K562 (cell line): ENCODE results near the gene GPSM3. TPM values are rescaled to one million over a fixed set of nuclear protein-coding genes. Genes with fewer than 3 reads are reported as not detected.
A peak's percentile ranks its signal among the peaks of the same experiment; 100 is the strongest.

Experiments used
- ATAC-seq: fragments of 200-7000 bp; cut with Tn5 transposase; 3 replicates; pipeline ENCODE4 v1.9.1; 2020; ENCODE audit warnings: moderate library complexity
- BruUV-seq: library from RNA; stranded (reverse); fragments of 400-500 nt; replicated peaks from 2 replicates; lab custom pipeline; 2021; lab: Mats Ljungman, UMichigan
- CTCF ChIA-PET: fragments of 300-600 bp; formaldehyde crosslinking; extraction: SDS; loops from one replicate; lab custom pipeline; 2021; ENCODE audit warnings: low intra/inter-chr PET ratio; lab: Yijun Ruan, JAX
- POLR2A ChIA-PET: fragments of 300-600, 350-650 bp; sonication (Branson Sonifier 250); formaldehyde crosslinking; extraction: SDS; loops from one replicate; lab custom pipeline; 2021; ENCODE audit warnings: antibody characterized with exemption, inconsistent platforms; lab: Yijun Ruan, JAX
- DNase-seq, 4 experiments: peaks; one replicate each; pipeline versions ENCODE4 v3.0.0 to v3.0.0-alpha.2; 2011 to 2018; ENCODE audit warnings: low spot score in 3 of 4, mixed read lengths in 3 of 4; ENCODE audit errors: extremely low read depth in 1 of 4
- FAIRE-seq: peaks from 2 replicates; lab custom pipeline; 2011; peaks lifted over from hg19 to GRCh38; lab: Jason Lieb, UNC
- H2AFZ ChIP-seq: 2 replicates; pipeline ENCODE4 v1.6.0; 2011; ENCODE audit warnings: low read depth, low read length, control low read depth, inconsistent platforms
- H3K27ac ChIP-seq: fragments of 200-600 bp; 3 replicates; pipeline ENCODE4 v1.8.0; 2011; ENCODE audit warnings: low read depth, mild to moderate bottlenecking, control low read depth, inconsistent platforms, low read length, moderate library complexity, mixed read lengths; ENCODE audit errors: extremely low read depth
- H3K27me3 ChIP-seq, 2 experiments: fragments of 300-600 bp in 1 of 2; 2 replicates in 1 of 2; 3 replicates in 1 of 2; pipeline versions ENCODE4 v1.6.0 to v1.8.0; 2011; ENCODE audit warnings: inconsistent platforms in 2 of 2, low read length in 2 of 2, mild to moderate bottlenecking in 1 of 2, mixed read lengths in 1 of 2, moderate library complexity in 1 of 2; ENCODE audit not compliant: control insufficient read depth in 2 of 2, insufficient read depth in 2 of 2
- H3K36me3 ChIP-seq: fragments of 300-600 bp; 3 replicates; pipeline ENCODE4 v1.8.0; 2011; ENCODE audit warnings: mild to moderate bottlenecking, low read length, inconsistent platforms; ENCODE audit not compliant: control insufficient read depth, insufficient read depth
- H3K4me1 ChIP-seq, 2 experiments: fragments of 200-600 bp in 1 of 2; replicated peaks in 1 of 2; 2 replicates in 1 of 2; 3 replicates in 1 of 2; pipeline versions ENCODE4 v1.5.1 to v1.8.0; 2011; ENCODE audit warnings: inconsistent platforms in 2 of 2, low read length in 2 of 2, mild to moderate bottlenecking in 1 of 2, mixed read lengths in 1 of 2, moderate library complexity in 1 of 2; ENCODE audit not compliant: control insufficient read depth in 2 of 2, insufficient read depth in 2 of 2
- H3K4me2 ChIP-seq: 2 replicates; pipeline ENCODE4 v1.6.1; 2011; ENCODE audit warnings: low read length, control low read depth, inconsistent platforms, mixed read lengths; ENCODE audit not compliant: insufficient read depth
- H3K4me3 ChIP-seq: fragments of 200-600 bp; sonication (generic), shearing (Covaris generic); 2 replicates; pipeline ENCODE4 v1.5.1; 2016; ENCODE audit warnings: control low read depth, inconsistent platforms
- H3K79me2 ChIP-seq: fragments of 200-600 bp; 3 replicates; pipeline ENCODE4 v1.8.0; 2011; ENCODE audit warnings: low read length, inconsistent platforms; ENCODE audit not compliant: control insufficient read depth, insufficient read depth
- H3K9ac ChIP-seq, 2 experiments: 2 replicates each; pipeline versions ENCODE4 v1.6.0 to v1.6.1; 2011; ENCODE audit warnings: low read depth in 2 of 2, low read length in 2 of 2, control low read depth in 1 of 2, inconsistent platforms in 1 of 2, mild to moderate bottlenecking in 1 of 2, mixed read lengths in 1 of 2; ENCODE audit not compliant: insufficient read depth in 1 of 2
- H3K9me1 ChIP-seq: one replicate; pipeline ENCODE4 v1.6.0; 2011; ENCODE audit warnings: inconsistent platforms, mild to moderate bottlenecking, low read length, moderate library complexity; ENCODE audit not compliant: control insufficient read depth, insufficient read depth
- H3K9me3 ChIP-seq: replicated peaks from 2 replicates; pipeline ENCODE4 v1.5.1; 2011; ENCODE audit warnings: low read depth, low read length, inconsistent platforms; ENCODE audit not compliant: control insufficient read depth, insufficient read depth
- H4K20me1 ChIP-seq: replicated peaks from 2 replicates; pipeline ENCODE4 v1.6.1; 2011; ENCODE audit warnings: low read length, inconsistent platforms, mixed read lengths; ENCODE audit not compliant: control insufficient read depth, insufficient read depth
- MAFF ChIP-seq: IDR thresholded peaks from 2 replicates; pipeline ENCODE4 v1.6.1; 2012; ENCODE audit warnings: low read length, improper control_type of control experiment
- MBD1 ChIP-seq: fragments of 250-450 bp; sonication (Bioruptor Pico); IDR thresholded peaks from 2 replicates; pipeline ENCODE4 v1.8.0; 2022; ENCODE audit warnings: inconsistent platforms
- NCOR1 ChIP-seq: fragments of 450-650 bp; IDR thresholded peaks from 2 replicates; pipeline ENCODE4 v1.6.1; 2016; ENCODE audit warnings: mild to moderate bottlenecking, moderate library complexity
- SMARCA4 ChIP-seq: fragments of 450-650 bp; IDR thresholded peaks from 2 replicates; pipeline ENCODE4 v1.6.1; 2016
- TAL1 ChIP-seq: fragments of 450-650 bp; IDR thresholded peaks from 2 replicates; pipeline ENCODE4 v1.6.1; 2016; ENCODE audit warnings: mild to moderate bottlenecking
- ZC3H4 ChIP-seq: sonication (generic); formaldehyde crosslinking; IDR thresholded peaks from 2 replicates; pipeline ENCODE4 v1.9.0; 2021; ENCODE audit warnings: missing genetic modification reagents, borderline replicate concordance
- ZNF217 ChIP-seq: sonication (generic); formaldehyde crosslinking; IDR thresholded peaks from 2 replicates; pipeline ENCODE4 v1.8.0; 2022; ENCODE audit warnings: mild to moderate bottlenecking, missing genetic modification reagents
- WGBS: fragments of 100-300 bp; shearing (Covaris generic); methylation state at CpG from one replicate; pipeline ENCODE4 v1.1.6; 2016; ENCODE audit warnings: low coverage, mixed read lengths; ENCODE audit not compliant: insufficient coverage; ENCODE audit errors: missing lambda C conversion rate; 5-methylcytosine and 5-hydroxymethylcytosine counted together
- in situ Hi-C: fragments of 300-500 bp; cut with MboI; formaldehyde crosslinking; loops from 4 replicates; pipeline ENCODE4 v1.15.0; 2018; ENCODE audit warnings: inconsistent platforms, mixed read lengths
- intact Hi-C: fragments of 100-400 bp; cut with micrococcal nuclease; formaldehyde crosslinking; loops from 2 replicates; pipeline ENCODE4 v1.14.2; 2022
- polyA plus RNA-seq, 8 experiments: library from polyadenylated mRNA; depleted of rRNA in 4 of 8; stranded (reverse) in 5 of 8; unstranded in 3 of 8; fragments of >200 nt; fragmentation: Nextera tagmentation in 2 of 8; fragmentation: Illumina TruSeq in 1 of 8; extraction: Ambion mirVana in 2 of 8; extraction: Trizol in 1 of 8; gene quantifications; 2 replicates each; pipeline versions ENCODE4 v1.2.1 to v1.2.3, GENCODE V29; 2011 to 2014; ENCODE audit warnings: inconsistent platforms in 1 of 8, missing spikeins in 1 of 8
- total RNA-seq, 7 experiments: library from RNA; depleted of rRNA in 6 of 7; stranded (reverse); fragments of >200 nt in 6 of 7; fragmentation: Illumina TruSeq in 2 of 7; extraction: Trizol in 2 of 7; gene quantifications; 2 replicates each; pipeline versions ENCODE4 v1.2.1 to v1.2.3, GENCODE V29; 2011 to 2021; ENCODE audit warnings: low replicate concordance in 1 of 7
- TF ChIP-seq, protein P1 (sequence below): fragments of 200-800 bp; sonication (Bioruptor generic); IDR thresholded peaks from 2 replicates; pipeline ENCODE4 v1.6.1; 2017; ENCODE audit warnings: missing genetic modification characterization, missing compliant biosample characterization
- TF ChIP-seq, protein P2 (sequence below): fragments of 450-650 bp; IDR thresholded peaks from 2 replicates; pipeline ENCODE4 v1.6.1; 2017; ENCODE audit warnings: antibody characterized with exemption, mild to moderate bottlenecking

GPSM3 gene
- total and polyA plus RNA-seq, 9 of the 15 experiments (the other 6 are each of a cell fraction or from before 2014, with no cell fraction given) = 5.3 to 42.6 (median 24.4) TPM

DNA sequence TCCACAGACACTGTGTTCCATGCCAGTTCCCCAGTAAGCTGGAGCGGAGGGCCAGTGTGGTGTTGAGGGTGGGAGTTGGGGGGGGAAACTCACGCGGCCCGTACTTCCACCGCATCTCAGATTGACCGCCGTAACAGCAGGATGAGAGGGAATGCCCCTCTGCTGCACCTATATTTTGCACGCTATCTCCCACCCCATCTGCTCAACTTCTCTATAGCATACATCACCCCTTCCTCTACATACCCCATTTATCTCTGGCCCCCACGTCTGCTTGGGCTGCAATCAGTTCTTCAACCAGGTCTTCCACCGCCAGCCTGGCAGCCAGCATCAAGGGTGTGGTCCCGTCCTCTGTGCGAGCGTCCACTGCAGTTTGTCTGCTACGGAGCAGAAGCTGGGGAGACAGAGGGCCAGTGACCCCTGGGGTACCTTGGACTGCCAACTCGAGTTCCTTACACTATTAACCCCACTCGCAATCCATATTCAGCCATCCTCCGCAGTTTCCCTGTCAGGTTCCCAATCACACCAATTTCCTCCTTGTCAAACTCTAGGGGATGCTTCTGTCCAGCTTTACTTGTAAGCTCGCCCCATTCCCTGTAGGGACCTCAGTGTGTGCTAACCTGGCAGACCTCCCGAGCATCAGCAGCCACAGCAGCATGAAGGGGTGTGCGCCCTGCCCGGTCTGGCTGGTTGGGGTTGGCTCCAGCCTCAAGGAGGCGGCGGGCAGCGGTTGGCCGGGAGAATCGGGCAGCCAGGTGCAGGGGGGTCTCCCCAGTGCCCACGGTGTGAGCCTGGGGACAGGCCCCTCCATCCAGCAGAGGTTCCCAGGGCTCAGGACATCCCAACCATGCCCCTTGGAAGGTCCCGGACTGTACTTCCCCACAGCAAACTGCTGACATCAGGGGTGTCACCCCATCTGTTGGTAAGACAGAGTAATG, 4.5 kb upstream of the GPSM3 start:
- no peak for ATAC-seq
- in situ Hi-C loops = no loop called here
- TF ChIP-seq, protein P1, sequence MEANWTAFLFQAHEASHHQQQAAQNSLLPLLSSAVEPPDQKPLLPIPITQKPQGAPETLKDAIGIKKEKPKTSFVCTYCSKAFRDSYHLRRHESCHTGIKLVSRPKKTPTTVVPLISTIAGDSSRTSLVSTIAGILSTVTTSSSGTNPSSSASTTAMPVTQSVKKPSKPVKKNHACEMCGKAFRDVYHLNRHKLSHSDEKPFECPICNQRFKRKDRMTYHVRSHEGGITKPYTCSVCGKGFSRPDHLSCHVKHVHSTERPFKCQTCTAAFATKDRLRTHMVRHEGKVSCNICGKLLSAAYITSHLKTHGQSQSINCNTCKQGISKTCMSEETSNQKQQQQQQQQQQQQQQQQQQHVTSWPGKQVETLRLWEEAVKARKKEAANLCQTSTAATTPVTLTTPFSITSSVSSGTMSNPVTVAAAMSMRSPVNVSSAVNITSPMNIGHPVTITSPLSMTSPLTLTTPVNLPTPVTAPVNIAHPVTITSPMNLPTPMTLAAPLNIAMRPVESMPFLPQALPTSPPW = peak; percentile 16; the same call in 1 of the 2 replicates
- TF ChIP-seq ZC3H4 (CRISPR knock-in tag) (0 out of 2 replicates have a peak, but pooled peaks have one; percentile 32), NCOR1 (peak; percentile 56; the same call in 1 of the 2 replicates), MBD1 (CRISPR knock-in tag) (no peak), TAL1 (peak; percentile 63; the same call in 1 of the 2 replicates), MAFF (0 out of 2 replicates have a peak, but pooled peaks have one; percentile 15), ZNF217 (no peak), SMARCA4 (0 out of 2 replicates have a peak, but pooled peaks have one; percentile 7)
- TF ChIP-seq, protein P2, sequence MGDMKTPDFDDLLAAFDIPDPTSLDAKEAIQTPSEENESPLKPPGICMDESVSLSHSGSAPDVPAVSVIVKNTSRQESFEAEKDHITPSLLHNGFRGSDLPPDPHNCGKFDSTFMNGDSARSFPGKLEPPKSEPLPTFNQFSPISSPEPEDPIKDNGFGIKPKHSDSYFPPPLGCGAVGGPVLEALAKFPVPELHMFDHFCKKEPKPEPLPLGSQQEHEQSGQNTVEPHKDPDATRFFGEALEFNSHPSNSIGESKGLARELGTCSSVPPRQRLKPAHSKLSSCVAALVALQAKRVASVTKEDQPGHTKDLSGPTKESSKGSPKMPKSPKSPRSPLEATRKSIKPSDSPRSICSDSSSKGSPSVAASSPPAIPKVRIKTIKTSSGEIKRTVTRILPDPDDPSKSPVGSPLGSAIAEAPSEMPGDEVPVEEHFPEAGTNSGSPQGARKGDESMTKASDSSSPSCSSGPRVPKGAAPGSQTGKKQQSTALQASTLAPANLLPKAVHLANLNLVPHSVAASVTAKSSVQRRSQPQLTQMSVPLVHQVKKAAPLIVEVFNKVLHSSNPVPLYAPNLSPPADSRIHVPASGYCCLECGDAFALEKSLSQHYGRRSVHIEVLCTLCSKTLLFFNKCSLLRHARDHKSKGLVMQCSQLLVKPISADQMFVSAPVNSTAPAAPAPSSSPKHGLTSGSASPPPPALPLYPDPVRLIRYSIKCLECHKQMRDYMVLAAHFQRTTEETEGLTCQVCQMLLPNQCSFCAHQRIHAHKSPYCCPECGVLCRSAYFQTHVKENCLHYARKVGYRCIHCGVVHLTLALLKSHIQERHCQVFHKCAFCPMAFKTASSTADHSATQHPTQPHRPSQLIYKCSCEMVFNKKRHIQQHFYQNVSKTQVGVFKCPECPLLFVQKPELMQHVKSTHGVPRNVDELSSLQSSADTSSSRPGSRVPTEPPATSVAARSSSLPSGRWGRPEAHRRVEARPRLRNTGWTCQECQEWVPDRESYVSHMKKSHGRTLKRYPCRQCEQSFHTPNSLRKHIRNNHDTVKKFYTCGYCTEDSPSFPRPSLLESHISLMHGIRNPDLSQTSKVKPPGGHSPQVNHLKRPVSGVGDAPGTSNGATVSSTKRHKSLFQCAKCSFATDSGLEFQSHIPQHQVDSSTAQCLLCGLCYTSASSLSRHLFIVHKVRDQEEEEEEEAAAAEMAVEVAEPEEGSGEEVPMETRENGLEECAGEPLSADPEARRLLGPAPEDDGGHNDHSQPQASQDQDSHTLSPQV = no peak; the same call in 1 of the 2 replicates

More for the DNA sequence above, 4.5 kb upstream of the GPSM3 start:
- peak in 3 of 4 experiments; percentile 40 to 66 (median 53) for DNase-seq
- Histone ChIP-seq H3K4me1 (peaks cover 47 to 51% of the 10 kb centered on the region in 2 experiments), H3K27me3 (no peaks in the 10 kb centered on the region; a peak in 1 of 5 replicates), H3K9ac (peak overlapping the region; percentile 97), H3K9me1 (no peaks in the 10 kb centered on the region), H2AFZ (peak overlapping the region; percentile 84), H4K20me1 (no peaks in the 10 kb centered on the region), H3K4me2 (peak overlapping the region; percentile 95), H3K79me2 (peaks cover 18% of the 10 kb centered on the region), H3K27ac (peak overlapping the region; percentile 97), H3K9me3 (no peaks in the 10 kb centered on the region), H3K4me3 (peak overlapping the region; percentile 63), H3K36me3 (no peaks in the 10 kb centered on the region)
- intact Hi-C loops = loop anchor here (5.0 to 10.0 kb wide), 2 partner anchors 292 to 775 kb away; partner anchors contain the start of gene ZBTB12
- ChIA-PET POLR2A (interaction anchor here (0.6 to 1.0 kb wide), 5 partner anchors 9 to 151 kb away, joined by 3 read pairs; no protein-coding TSS in a partner anchor), CTCF (interaction anchor here (0.8 to 0.9 kb wide), 2 partner anchors 78 to 80 kb away, joined by 3 to 5 read pairs; no protein-coding TSS in a partner anchor)
- 33% methylated on average over 27 of the region's 28 CpGs for WGBS
- no TSS peak for BruUV-seq
- FAIRE-seq = peak; percentile 77
